ENCODE measurements around the gene METTL27.
"Not testable (repeated sequence)": the region's sequence is repeated elsewhere in the genome, so short reads cannot be mapped to it uniquely, and the experiment has no call there.

The METTL27 gene

GRCh38 chr7:73847941-73848723 is 5.8 kb upstream of the METTL27 start:
- TF ChIP-seq CTCF (conservative IDR thresholded peaks at IDR 0.05; ENCODE audit: low read length) (no peak), EZH2phosphoT487 (IDR thresholded peaks at IDR 0.05; ENCODE audit: borderline replicate concordance) (no peak)
- H3F3A ChIP-seq (ENCODE audit: low read depth) = no peaks in the 10 kb centered on the region
- no peak overlapping the region for H3K4me2 ChIP-seq (ENCODE audit: low read depth, low read length, poor library complexity, severe bottlenecking)
- H3K4me3 ChIP-seq (ENCODE audit: low read length, poor library complexity, severe bottlenecking) = no peak overlapping the region
- H3K36me3 ChIP-seq (ENCODE audit: insufficient read depth, low read length) = no peaks in the 10 kb centered on the region
- H2AFZ ChIP-seq (ENCODE audit: low read length) = no peak overlapping the region
- H3K9me3 ChIP-seq (ENCODE audit: insufficient read depth, low read depth, low read length) = no peaks in the 10 kb centered on the region
- no peaks in the 10 kb centered on the region for H3K79me2 ChIP-seq (ENCODE audit: insufficient read depth, low read length)
- H3K4me1 ChIP-seq (ENCODE audit: insufficient read depth, low read length, poor library complexity, severe bottlenecking) = peaks cover 13% of the 10 kb centered on the region
- no peaks in the 10 kb centered on the region for H3K9me2 ChIP-seq (replicated peaks; ENCODE audit: low read depth, low read length)
- no peak overlapping the region for H3K9ac ChIP-seq (ENCODE audit: low read depth, low read length, poor library complexity, severe bottlenecking)
- H3K27me3 ChIP-seq (ENCODE audit: insufficient read depth, low read length, poor library complexity, severe bottlenecking) = no peaks in the 10 kb centered on the region
- no peaks in the 10 kb centered on the region for H4K20me1 ChIP-seq (ENCODE audit: insufficient read depth, low read length, poor library complexity, severe bottlenecking)

- not testable (repeated sequence) for H2AFZ ChIP-seq (ENCODE audit: low read length)
These were observed 3.4 kb upstream of the METTL27 start for GRCh38 chr7:73845701-73846195.

GRCh38 chr7:73844848-73845460 is 2.6 kb upstream of the METTL27 start:
- H3F3A ChIP-seq (ENCODE audit: low read depth) = no peaks in the 10 kb centered on the region

More at GRCh38 chr7:73845701-73846195, 3.4 kb upstream of the METTL27 start:
- H3K27me3 ChIP-seq (ENCODE audit: insufficient read depth, low read length, poor library complexity, severe bottlenecking); H3K9me2 ChIP-seq (replicated peaks; ENCODE audit: low read depth, low read length); H3K4me3 ChIP-seq (ENCODE audit: low read length, poor library complexity, severe bottlenecking); H3K9me3 ChIP-seq (ENCODE audit: insufficient read depth, low read depth, low read length); H3K9ac ChIP-seq (ENCODE audit: low read depth, low read length, poor library complexity, severe bottlenecking); H3K36me3 ChIP-seq (ENCODE audit: insufficient read depth, low read length); H3K4me2 ChIP-seq (ENCODE audit: low read depth, low read length, poor library complexity, severe bottlenecking); H4K20me1 ChIP-seq (ENCODE audit: insufficient read depth, low read length, poor library complexity, severe bottlenecking); H3K4me1 ChIP-seq (ENCODE audit: insufficient read depth, low read length, poor library complexity, severe bottlenecking); H3K79me2 ChIP-seq (ENCODE audit: insufficient read depth, low read length); H3F3A ChIP-seq (ENCODE audit: low read depth): not testable (repeated sequence)

More at GRCh38 chr7:73844848-73845460, 2.6 kb upstream of the METTL27 start:
- Histone ChIP-seq H3K4me1 (ENCODE audit: insufficient read depth, low read length, poor library complexity, severe bottlenecking) (peaks cover 6% of the 10 kb centered on the region), H4K20me1 (ENCODE audit: insufficient read depth, low read length, poor library complexity, severe bottlenecking) (no peaks in the 10 kb centered on the region), H3K4me3 (ENCODE audit: low read length, poor library complexity, severe bottlenecking) (no peak overlapping the region), H3K27me3 (ENCODE audit: insufficient read depth, low read length, poor library complexity, severe bottlenecking) (no peaks in the 10 kb centered on the region), H3K36me3 (ENCODE audit: insufficient read depth, low read length) (no peaks in the 10 kb centered on the region), H3K4me2 (ENCODE audit: low read depth, low read length, poor library complexity, severe bottlenecking) (no peak overlapping the region), H3K9me2 (replicated peaks; ENCODE audit: low read depth, low read length) (no peaks in the 10 kb centered on the region), H3K79me2 (ENCODE audit: insufficient read depth, low read length) (no peaks in the 10 kb centered on the region), H2AFZ (ENCODE audit: low read length) (no peak overlapping the region), H3K9ac (ENCODE audit: low read depth, low read length, poor library complexity, severe bottlenecking) (no peak overlapping the region), H3K9me3 (ENCODE audit: insufficient read depth, low read depth, low read length) (no peaks in the 10 kb centered on the region)
- no peak for TF ChIP-seq CTCF (conservative IDR thresholded peaks at IDR 0.05; ENCODE audit: low read length)
- no peak for TF ChIP-seq EZH2phosphoT487 (IDR thresholded peaks at IDR 0.05; ENCODE audit: borderline replicate concordance)

Measured in Loucy (cell line).